Activated gamma-delta T cell treated with Interleukin-2 at 50 U/mL for 16 hours (primary cell): Measurements from ENCODE around the gene SARDH.
A peak's percentile ranks its signal among the peaks of the same experiment; 100 is the strongest.

Experiments used
- DNase-seq: peaks from one replicate; pipeline ENCODE4 v3.0.0-alpha.2; 2020

The SARDH gene

GRCh38 chr9:133621725-133622267 is 116.4 kb downstream of the SARDH start:
- no peak for DNase-seq

GRCh38 chr9:133619791-133620190 is 118.4 kb downstream of the SARDH start:
- DNase-seq: peak; percentile 34

- no peak for DNase-seq
These were observed 119.4 kb downstream of the SARDH start for GRCh38 chr9:133618726-133619125.

- DNase-seq: no peak
These were observed 121.3 kb downstream of the SARDH start for GRCh38 chr9:133616643-133617405.

GRCh38 chr9:133615606-133616188 is 122.5 kb downstream of the SARDH start:
- no peak for DNase-seq

GRCh38 chr9:133615186-133615585 is 123.0 kb downstream of the SARDH start:
- no peak for DNase-seq

GRCh38 chr9:133614678-133615077 is 123.5 kb downstream of the SARDH start:
- DNase-seq: no peak

- no peak for DNase-seq
These were observed 124.1 kb downstream of the SARDH start for GRCh38 chr9:133614056-133614455.
